HepG2 (cell line): ENCODE data around the gene SEC14L1.

Experiments used
- ARID2 ChIP-seq: sonication (generic); formaldehyde crosslinking; IDR thresholded peaks from 2 replicates; pipeline ENCODE4 v1.8.1; 2022; ENCODE audit warnings: mild to moderate bottlenecking, missing genetic modification reagents, borderline replicate concordance
- CBX5 ChIP-seq: sonication (generic); formaldehyde crosslinking; IDR thresholded peaks from 2 replicates; pipeline ENCODE4 v1.4.0; 2020; ENCODE audit warnings: missing genetic modification reagents, borderline replicate concordance
- EP300 ChIP-seq, 3 experiments: sonication (generic) in 1 of 3; formaldehyde crosslinking in 1 of 3; IDR thresholded peaks; 2 replicates each; pipeline versions ENCODE4 v1.5.1 to v1.6.1; 2011 to 2020; ENCODE audit warnings: low read depth in 2 of 3, low read length in 2 of 3, borderline replicate concordance in 1 of 3, improper control_type of control experiment in 1 of 3, mild to moderate bottlenecking in 1 of 3, missing genetic modification reagents in 1 of 3, moderate library complexity in 1 of 3
- IRF2 ChIP-seq: IDR thresholded peaks from 2 replicates; pipeline ENCODE4 v1.6.1; 2018; ENCODE audit warnings: missing genetic modification reagents, missing compliant biosample characterization
- POLR2AphosphoS5 ChIP-seq: IDR thresholded peaks from 2 replicates; pipeline ENCODE4 v1.6.1; 2012; ENCODE audit warnings: low read depth, low read length
- RFXANK ChIP-seq: IDR thresholded peaks from 2 replicates; pipeline ENCODE4 v1.6.1; 2016
- STAG1 ChIP-seq: sonication (generic); formaldehyde crosslinking; IDR thresholded peaks from 2 replicates; pipeline ENCODE4 v1.4.0; 2020; ENCODE audit warnings: missing genetic modification reagents
- ZNF605 ChIP-seq: sonication (generic); formaldehyde crosslinking; IDR thresholded peaks from 2 replicates; pipeline ENCODE4 v1.8.0; 2022; ENCODE audit warnings: mild to moderate bottlenecking, missing genetic modification reagents
- TF ChIP-seq, protein P1 (sequence below): sonication (generic); formaldehyde crosslinking; IDR thresholded peaks from 2 replicates; pipeline ENCODE4 v1.5.0; 2020; ENCODE audit warnings: mild to moderate bottlenecking, missing genetic modification reagents, moderate library complexity

DNA sequence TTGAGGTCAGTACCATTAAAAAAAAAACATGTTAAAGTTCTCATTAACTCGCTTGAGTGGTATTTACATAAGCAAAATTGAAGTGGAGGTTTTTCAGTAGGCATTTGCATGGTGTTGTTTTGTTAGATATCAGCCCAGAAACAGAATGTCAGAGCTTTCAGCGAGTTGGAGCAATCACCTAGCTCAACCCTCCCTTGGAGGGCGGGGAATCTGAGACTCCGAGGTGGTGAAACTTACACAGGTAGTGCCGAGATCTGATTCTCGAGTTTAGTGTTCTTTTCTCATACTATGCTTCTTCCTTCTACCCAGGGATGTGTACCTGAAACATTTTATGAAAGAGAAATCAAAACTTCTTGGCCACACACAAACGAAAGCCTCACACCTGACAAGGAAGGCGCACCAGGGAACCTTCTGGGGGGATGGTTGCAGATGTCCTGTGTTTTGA is 6.6 kb downstream of the SEC14L1 start:
- TF ChIP-seq IRF2 (CRISPR knock-in tag), result no peak
- TF ChIP-seq POLR2AphosphoS5, result no peak
- TF ChIP-seq, protein P1, sequence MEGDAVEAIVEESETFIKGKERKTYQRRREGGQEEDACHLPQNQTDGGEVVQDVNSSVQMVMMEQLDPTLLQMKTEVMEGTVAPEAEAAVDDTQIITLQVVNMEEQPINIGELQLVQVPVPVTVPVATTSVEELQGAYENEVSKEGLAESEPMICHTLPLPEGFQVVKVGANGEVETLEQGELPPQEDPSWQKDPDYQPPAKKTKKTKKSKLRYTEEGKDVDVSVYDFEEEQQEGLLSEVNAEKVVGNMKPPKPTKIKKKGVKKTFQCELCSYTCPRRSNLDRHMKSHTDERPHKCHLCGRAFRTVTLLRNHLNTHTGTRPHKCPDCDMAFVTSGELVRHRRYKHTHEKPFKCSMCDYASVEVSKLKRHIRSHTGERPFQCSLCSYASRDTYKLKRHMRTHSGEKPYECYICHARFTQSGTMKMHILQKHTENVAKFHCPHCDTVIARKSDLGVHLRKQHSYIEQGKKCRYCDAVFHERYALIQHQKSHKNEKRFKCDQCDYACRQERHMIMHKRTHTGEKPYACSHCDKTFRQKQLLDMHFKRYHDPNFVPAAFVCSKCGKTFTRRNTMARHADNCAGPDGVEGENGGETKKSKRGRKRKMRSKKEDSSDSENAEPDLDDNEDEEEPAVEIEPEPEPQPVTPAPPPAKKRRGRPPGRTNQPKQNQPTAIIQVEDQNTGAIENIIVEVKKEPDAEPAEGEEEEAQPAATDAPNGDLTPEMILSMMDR (CRISPR knock-in tag), result no peak
- no peak for TF ChIP-seq STAG1 (CRISPR knock-in tag)
- no peak for TF ChIP-seq RFXANK (CRISPR knock-in tag)
- TF ChIP-seq CBX5 (CRISPR knock-in tag), result no peak
- no peak for TF ChIP-seq ZNF605 (CRISPR knock-in tag)
- no peak for TF ChIP-seq EP300 (IDR thresholded peaks at IDR 0.05; ENCODE audit: low read depth in 2 of 2, low read length in 2 of 2)
- no peak for TF ChIP-seq EP300 (CRISPR knock-in tag; IDR thresholded peaks at IDR 0.05; ENCODE audit: borderline replicate concordance)
- TF ChIP-seq ARID2 (CRISPR knock-in tag), result no peak
